ENCODE data around the gene HBA1.
A peak's percentile ranks its signal among the peaks of the same experiment; 100 is the strongest.

- TF ChIP-seq POLR2A (IDR thresholded peaks at IDR 0.05) (no peak), CTCF (IDR thresholded peaks at IDR 0.05) (peak in 1 of 12 donors; percentile 8)
Measured at GRCh38 chr16:188674-189073, 12.2 kb downstream of the HBA1 start.

Measured in heart left ventricle (tissue), 13 donors.